ENCODE results near the gene CDA. TPM values are rescaled to one million over a fixed set of nuclear protein-coding genes. Genes with fewer than 3 reads are reported as not detected.

The CDA gene
- total and polyA plus RNA-seq, 8 donors = 1.3 to 8.4 (median 6.0) TPM; not detected in 5

DNA sequence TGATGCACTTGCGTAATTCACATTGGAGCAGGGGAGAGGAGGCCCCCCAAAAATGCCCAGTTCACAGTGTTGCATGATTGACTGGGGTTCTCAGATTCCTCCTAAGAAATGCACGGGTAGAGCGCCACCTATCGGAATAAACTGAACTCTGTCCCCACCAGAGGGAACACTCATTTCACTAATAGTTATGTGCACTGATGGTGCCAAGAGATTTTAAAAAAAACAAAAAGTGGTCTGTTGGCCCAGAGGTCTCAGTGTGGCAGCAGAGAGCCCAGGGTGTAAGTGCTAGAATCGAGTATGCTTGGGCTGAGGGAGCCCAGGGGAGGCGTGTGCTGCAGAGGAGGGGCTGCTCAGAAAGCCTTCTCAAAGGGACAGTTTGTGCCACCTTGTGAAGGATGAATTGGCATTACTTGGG, 51.3 kb downstream of the CDA start:
- TF ChIP-seq POLR2A (IDR thresholded peaks at IDR 0.05) = no peak
- TF ChIP-seq, protein P1, sequence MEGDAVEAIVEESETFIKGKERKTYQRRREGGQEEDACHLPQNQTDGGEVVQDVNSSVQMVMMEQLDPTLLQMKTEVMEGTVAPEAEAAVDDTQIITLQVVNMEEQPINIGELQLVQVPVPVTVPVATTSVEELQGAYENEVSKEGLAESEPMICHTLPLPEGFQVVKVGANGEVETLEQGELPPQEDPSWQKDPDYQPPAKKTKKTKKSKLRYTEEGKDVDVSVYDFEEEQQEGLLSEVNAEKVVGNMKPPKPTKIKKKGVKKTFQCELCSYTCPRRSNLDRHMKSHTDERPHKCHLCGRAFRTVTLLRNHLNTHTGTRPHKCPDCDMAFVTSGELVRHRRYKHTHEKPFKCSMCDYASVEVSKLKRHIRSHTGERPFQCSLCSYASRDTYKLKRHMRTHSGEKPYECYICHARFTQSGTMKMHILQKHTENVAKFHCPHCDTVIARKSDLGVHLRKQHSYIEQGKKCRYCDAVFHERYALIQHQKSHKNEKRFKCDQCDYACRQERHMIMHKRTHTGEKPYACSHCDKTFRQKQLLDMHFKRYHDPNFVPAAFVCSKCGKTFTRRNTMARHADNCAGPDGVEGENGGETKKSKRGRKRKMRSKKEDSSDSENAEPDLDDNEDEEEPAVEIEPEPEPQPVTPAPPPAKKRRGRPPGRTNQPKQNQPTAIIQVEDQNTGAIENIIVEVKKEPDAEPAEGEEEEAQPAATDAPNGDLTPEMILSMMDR (IDR thresholded peaks at IDR 0.05) = peak in 5 of 7 experiments; percentile 49 to 80 (median 59)
- DNase-seq = peak; percentile 49 to 81
- 26 to 36% (median 31%) methylated on average over 6 of the region's 6 CpGs for WGBS, 5 donors
- Histone ChIP-seq H3K27me3 (no peaks in the 10 kb centered on the region), H3K4me3 (no peak overlapping the region), H3K4me1 (peaks cover under 1 to 20% (median 15%) of the 10 kb centered on the region in 4 donors), H3K9me3 (no peaks in the 10 kb centered on the region), H3K27ac (no peak overlapping the region), H3K36me3 (peaks cover 45 to 90% (median 86%) of the 10 kb centered on the region in 4 donors)
- intact Hi-C loops (cut with DNase I; ENCODE audit: low total_unique reads) = no loop called here

DNA sequence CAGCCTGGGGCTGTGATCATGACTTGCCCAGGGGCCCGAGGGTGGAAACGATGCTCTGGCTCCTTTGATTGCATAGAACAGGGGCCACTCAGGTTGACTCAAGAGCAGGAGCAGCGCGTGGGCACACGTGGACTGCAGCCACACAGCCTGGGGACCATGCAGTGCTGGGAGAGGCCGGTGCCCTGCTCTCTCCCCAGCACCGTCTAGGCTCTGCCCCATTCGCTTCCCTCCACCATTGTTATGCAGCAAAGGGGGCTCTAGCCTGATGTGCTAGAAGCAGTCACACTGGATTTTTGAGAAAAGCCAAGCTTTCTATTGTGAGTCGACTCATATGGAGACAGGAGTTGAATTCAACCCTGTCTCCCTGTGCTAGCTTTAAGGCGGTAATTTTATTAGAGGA, 53.1 kb downstream of the CDA start:
- Histone ChIP-seq H3K4me1 (peaks cover 0 to 3% (median under 1%) of the 10 kb centered on the region in 4 donors), H3K9me3 (no peaks in the 10 kb centered on the region), H3K36me3 (peaks cover 52 to 100% (median 99%) of the 10 kb centered on the region in 4 donors), H3K27ac (no peak overlapping the region), H3K4me3 (no peak overlapping the region), H3K27me3 (no peaks in the 10 kb centered on the region)
- intact Hi-C loops (cut with DNase I; ENCODE audit: low total_unique reads) = no loop called here
- DNase-seq = no peak
- 75 to 96% (median 82%) methylated on average over 3 to 10 of the region's 10 CpGs for WGBS, 5 donors
- TF ChIP-seq POLR2AphosphoS5 (IDR thresholded peaks at IDR 0.05) = no peak
- TF ChIP-seq EP300 (IDR thresholded peaks at IDR 0.05) = no peak
- TF ChIP-seq, protein P1 (IDR thresholded peaks at IDR 0.05) = no peak
- no peak for TF ChIP-seq POLR2A (IDR thresholded peaks at IDR 0.05)

DNA sequence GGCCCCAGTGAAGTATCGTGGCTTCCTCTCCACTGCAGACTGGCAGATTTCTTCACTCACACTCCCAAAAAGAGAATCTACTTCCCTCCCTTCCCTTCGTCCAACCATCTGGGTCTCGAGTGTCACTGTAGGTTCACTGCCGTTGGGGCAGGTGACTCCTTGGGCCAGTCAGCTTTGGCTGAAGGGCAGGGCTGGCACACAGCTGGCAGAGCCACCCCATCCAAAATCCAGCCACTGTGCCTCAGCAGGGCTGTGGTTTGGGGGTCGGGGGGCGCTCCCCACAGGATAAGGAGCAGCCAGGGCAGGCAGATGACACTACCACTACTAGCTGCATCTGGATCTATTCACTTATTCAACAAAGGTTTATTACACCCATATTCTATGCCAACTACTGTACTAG, 54.2 kb downstream of the CDA start:
- H3K9me3 ChIP-seq = no peaks in the 10 kb centered on the region
- intact Hi-C loops (cut with DNase I; ENCODE audit: low total_unique reads) = no loop called here
- peaks cover 53 to 100% (median 99%) of the 10 kb centered on the region in 4 donors for H3K36me3 ChIP-seq
- no peak overlapping the region for H3K4me3 ChIP-seq
- H3K4me1 ChIP-seq = no peaks in the 10 kb centered on the region
- TF ChIP-seq, protein P1 (IDR thresholded peaks at IDR 0.05) = no peak
- TF ChIP-seq POLR2A (IDR thresholded peaks at IDR 0.05) = no peak
- TF ChIP-seq EP300 (IDR thresholded peaks at IDR 0.05) = no peak
- TF ChIP-seq POLR2AphosphoS5 (IDR thresholded peaks at IDR 0.05) = no peak
- WGBS, 5 donors = 58 to 84% (median 71%) methylated on average over 6 of the region's 6 CpGs
- H3K27me3 ChIP-seq = no peaks in the 10 kb centered on the region
- no peak overlapping the region for H3K27ac ChIP-seq
- DNase-seq = no peak

DNA sequence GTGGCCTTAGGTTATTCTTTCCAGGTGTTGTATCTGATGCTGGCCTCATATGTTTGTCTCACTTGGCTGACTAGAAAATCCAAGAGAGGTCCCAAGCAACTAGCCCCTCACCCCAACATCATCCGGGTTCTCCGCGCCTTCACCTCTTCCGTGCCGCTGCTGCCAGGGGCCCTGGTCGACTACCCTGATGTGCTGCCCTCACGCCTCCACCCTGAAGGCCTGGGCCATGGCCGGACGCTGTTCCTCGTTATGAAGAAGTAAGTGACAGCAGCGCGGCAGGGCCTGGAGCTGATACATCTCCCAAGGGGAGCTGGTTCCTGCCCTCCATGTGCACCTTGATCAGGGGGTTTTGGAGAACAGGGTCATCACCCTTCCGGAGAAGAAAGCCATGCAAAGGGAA, 55.5 kb downstream of the CDA start:
- no peaks in the 10 kb centered on the region for H3K27me3 ChIP-seq
- no peaks in the 10 kb centered on the region for H3K9me3 ChIP-seq
- no peak overlapping the region for H3K4me3 ChIP-seq
- DNase-seq = no peak
- 87 to 95% (median 95%) methylated on average over 13 of the region's 13 CpGs for WGBS, 5 donors
- H3K27ac ChIP-seq = no peak overlapping the region
- peaks cover 53 to 100% (median 99%) of the 10 kb centered on the region in 4 donors for H3K36me3 ChIP-seq
- H3K4me1 ChIP-seq = no peaks in the 10 kb centered on the region
- TF ChIP-seq POLR2AphosphoS5 (IDR thresholded peaks at IDR 0.05) = no peak
- no peak for TF ChIP-seq EP300 (IDR thresholded peaks at IDR 0.05)
- no peak for TF ChIP-seq POLR2A (IDR thresholded peaks at IDR 0.05)
- TF ChIP-seq, protein P1 (IDR thresholded peaks at IDR 0.05) = no peak
- intact Hi-C loops (cut with DNase I; ENCODE audit: low total_unique reads) = no loop called here

All from stomach (tissue), 9 donors.